ENCODE data around the gene USE1. TPM values are rescaled to one million over a fixed set of nuclear protein-coding genes. Genes with fewer than 3 reads are reported as not detected.

Gene USE1
- total and polyA plus RNA-seq, 2 donors (not counting 1 experiment from before 2014, with no cell fraction given) = 23.8 to 27.1 TPM

DNA sequence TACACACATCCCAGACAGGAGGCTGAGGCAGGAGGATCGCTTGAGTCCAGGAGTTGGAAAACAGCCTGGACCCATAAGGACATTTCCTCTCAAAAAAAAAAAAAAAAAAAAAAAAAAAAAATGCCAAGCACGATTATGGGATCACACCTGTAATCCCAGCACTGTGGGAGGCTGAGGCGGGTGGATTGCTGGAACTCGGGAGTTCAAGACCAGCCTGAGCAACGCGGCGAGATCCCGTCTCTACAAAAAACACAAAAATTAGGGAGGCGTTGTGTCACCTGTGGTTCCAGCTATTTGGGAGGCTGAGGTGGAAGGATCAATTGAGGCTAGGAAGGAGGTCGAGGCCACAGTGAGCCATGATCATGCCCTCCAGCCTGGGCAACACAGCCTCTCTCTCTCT lies 9.9 kb downstream of the USE1 start:
- Histone ChIP-seq H2AFZ (ENCODE audit: low read length) (no peak overlapping the region), H3K4me2 (ENCODE audit: extremely low read depth, insufficient read depth, low read length) (no peak overlapping the region), H3K4me3 (replicated peaks in 1 of 4; ENCODE audit: control extremely low read depth in 1 of 4, insufficient read depth in 1 of 4, low read depth in 3 of 4, low read length in 4 of 4) (no peak overlapping the region), H3K9me3 (ENCODE audit: control insufficient read depth, insufficient read depth, low read depth, low read length) (no peaks in the 10 kb centered on the region), H3K9ac (ENCODE audit: insufficient read depth, low read length) (no peak overlapping the region), H3K36me3 (ENCODE audit: control insufficient read depth, insufficient read depth, low read length) (peaks cover 6% of the 10 kb centered on the region), H3K4me1 (ENCODE audit: control insufficient read depth, extremely low read depth, insufficient read depth, low read length) (no peaks in the 10 kb centered on the region), H3K27me3 (ENCODE audit: control insufficient read depth, insufficient read depth, low read length) (no peaks in the 10 kb centered on the region), H3K27ac (ENCODE audit: insufficient read depth, low read length) (no peak overlapping the region), H4K20me1 (ENCODE audit: control insufficient read depth, extremely low read depth, insufficient read depth, low read length) (no peaks in the 10 kb centered on the region), H3K79me2 (ENCODE audit: control insufficient read depth, insufficient read depth, low read length) (no peaks in the 10 kb centered on the region)
- TF ChIP-seq, protein P1, sequence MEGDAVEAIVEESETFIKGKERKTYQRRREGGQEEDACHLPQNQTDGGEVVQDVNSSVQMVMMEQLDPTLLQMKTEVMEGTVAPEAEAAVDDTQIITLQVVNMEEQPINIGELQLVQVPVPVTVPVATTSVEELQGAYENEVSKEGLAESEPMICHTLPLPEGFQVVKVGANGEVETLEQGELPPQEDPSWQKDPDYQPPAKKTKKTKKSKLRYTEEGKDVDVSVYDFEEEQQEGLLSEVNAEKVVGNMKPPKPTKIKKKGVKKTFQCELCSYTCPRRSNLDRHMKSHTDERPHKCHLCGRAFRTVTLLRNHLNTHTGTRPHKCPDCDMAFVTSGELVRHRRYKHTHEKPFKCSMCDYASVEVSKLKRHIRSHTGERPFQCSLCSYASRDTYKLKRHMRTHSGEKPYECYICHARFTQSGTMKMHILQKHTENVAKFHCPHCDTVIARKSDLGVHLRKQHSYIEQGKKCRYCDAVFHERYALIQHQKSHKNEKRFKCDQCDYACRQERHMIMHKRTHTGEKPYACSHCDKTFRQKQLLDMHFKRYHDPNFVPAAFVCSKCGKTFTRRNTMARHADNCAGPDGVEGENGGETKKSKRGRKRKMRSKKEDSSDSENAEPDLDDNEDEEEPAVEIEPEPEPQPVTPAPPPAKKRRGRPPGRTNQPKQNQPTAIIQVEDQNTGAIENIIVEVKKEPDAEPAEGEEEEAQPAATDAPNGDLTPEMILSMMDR (conservative IDR thresholded peaks at IDR 0.05 in 1 of 2, IDR thresholded peaks at IDR 0.05 in 1 of 2; ENCODE audit: low read depth in 1 of 2, low read length in 2 of 2) = no peak
- DNase-seq (ENCODE audit: low read depth in 2 of 2) = no peak

GRCh38 chr19:17226002-17226933 lies 11.1 kb downstream of the USE1 start, which contains the start of gene OCEL1:
Gene OCEL1 (plus strand): TSS chr19:17226226. CDS start chr19:17226248, 22 bp downstream.
- peak; percentile 96 to 98 for DNase-seq (ENCODE audit: low read depth in 2 of 2)
- Histone ChIP-seq H3K4me1 (ENCODE audit: control insufficient read depth, extremely low read depth, insufficient read depth, low read length) (no peaks in the 10 kb centered on the region), H3K27me3 (ENCODE audit: control insufficient read depth, insufficient read depth, low read length) (no peaks in the 10 kb centered on the region), H3K9me3 (ENCODE audit: control insufficient read depth, insufficient read depth, low read depth, low read length) (no peaks in the 10 kb centered on the region), H2AFZ (ENCODE audit: low read length) (peak within 1 kb of the TSS; percentile 94), H4K20me1 (ENCODE audit: control insufficient read depth, extremely low read depth, insufficient read depth, low read length) (no peaks in the 10 kb centered on the region), H3K4me2 (ENCODE audit: extremely low read depth, insufficient read depth, low read length) (peak within 1 kb of the TSS; percentile 92), H3K4me3 (replicated peaks in 1 of 4; ENCODE audit: control extremely low read depth in 1 of 4, insufficient read depth in 1 of 4, low read depth in 3 of 4, low read length in 4 of 4) (peak within 1 kb of the TSS; percentile 65 to 82 (median 74)), H3K79me2 (ENCODE audit: control insufficient read depth, insufficient read depth, low read length) (no peaks in the 10 kb centered on the region), H3K36me3 (ENCODE audit: control insufficient read depth, insufficient read depth, low read length) (peaks cover 9% of the 10 kb centered on the region), H3K9ac (ENCODE audit: insufficient read depth, low read length) (peak within 1 kb of the TSS; percentile 70), H3K27ac (ENCODE audit: insufficient read depth, low read length) (peak within 1 kb of the TSS; percentile 32)
- TF ChIP-seq, protein P1 (conservative IDR thresholded peaks at IDR 0.05 in 1 of 2, IDR thresholded peaks at IDR 0.05 in 1 of 2; ENCODE audit: low read depth in 1 of 2, low read length in 2 of 2) = no peak
- TF ChIP-seq EZH2 (IDR thresholded peaks at IDR 0.05; ENCODE audit: low read length, missing control alignments) = no peak

DNA sequence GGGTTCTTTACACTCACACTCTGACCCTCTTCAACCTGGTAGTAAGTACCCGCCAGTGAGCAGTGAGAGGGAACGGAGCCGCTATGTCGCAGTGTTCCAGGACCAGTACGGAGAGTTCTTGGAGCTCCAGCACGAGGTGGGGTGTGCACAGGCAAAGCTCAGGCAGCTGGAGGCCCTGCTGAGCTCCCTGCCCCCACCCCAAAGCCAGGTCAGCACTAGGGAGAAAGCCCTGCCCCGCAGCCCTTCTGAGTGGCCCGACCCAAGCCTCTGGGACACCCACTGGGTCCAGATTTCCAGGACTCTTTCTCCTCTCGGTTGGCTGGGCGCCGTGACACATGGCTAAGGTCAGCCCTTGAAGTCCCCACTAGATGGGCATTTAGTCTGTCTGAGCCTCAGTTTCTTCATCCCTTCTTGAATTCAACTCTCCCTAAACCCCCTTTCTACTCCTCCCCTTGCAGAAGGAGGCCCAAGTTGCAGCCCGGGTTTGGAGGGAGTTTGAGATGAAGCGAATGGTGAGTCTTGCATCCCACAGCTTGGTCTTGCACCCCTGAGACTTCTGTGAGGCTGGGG lies 12.7 kb downstream of the USE1 start:
- DNase-seq (ENCODE audit: low read depth in 2 of 2) = no peak
- Histone ChIP-seq H3K79me2 (ENCODE audit: control insufficient read depth, insufficient read depth, low read length) (no peaks in the 10 kb centered on the region), H3K27ac (ENCODE audit: insufficient read depth, low read length) (no peak overlapping the region), H3K4me2 (ENCODE audit: extremely low read depth, insufficient read depth, low read length) (no peak overlapping the region), H2AFZ (ENCODE audit: low read length) (no peak overlapping the region), H3K4me3 (replicated peaks in 1 of 4; ENCODE audit: control extremely low read depth in 1 of 4, insufficient read depth in 1 of 4, low read depth in 3 of 4, low read length in 4 of 4) (no peak overlapping the region), H3K27me3 (ENCODE audit: control insufficient read depth, insufficient read depth, low read length) (no peaks in the 10 kb centered on the region), H3K36me3 (ENCODE audit: control insufficient read depth, insufficient read depth, low read length) (peaks cover 12% of the 10 kb centered on the region), H3K9ac (ENCODE audit: insufficient read depth, low read length) (no peak overlapping the region), H4K20me1 (ENCODE audit: control insufficient read depth, extremely low read depth, insufficient read depth, low read length) (no peaks in the 10 kb centered on the region), H3K9me3 (ENCODE audit: control insufficient read depth, insufficient read depth, low read depth, low read length) (no peaks in the 10 kb centered on the region), H3K4me1 (ENCODE audit: control insufficient read depth, extremely low read depth, insufficient read depth, low read length) (no peaks in the 10 kb centered on the region)
- no peak for TF ChIP-seq EZH2 (IDR thresholded peaks at IDR 0.05; ENCODE audit: low read length, missing control alignments)
- TF ChIP-seq, protein P1 (conservative IDR thresholded peaks at IDR 0.05 in 1 of 2, IDR thresholded peaks at IDR 0.05 in 1 of 2; ENCODE audit: low read depth in 1 of 2, low read length in 2 of 2) = no peak

Data from fibroblast of lung (primary cell).